Endothelial cell (in vitro differentiated cells): ENCODE measurements around the gene MGAT4A. TPM values are rescaled to one million over a fixed set of nuclear protein-coding genes. Genes with fewer than 3 reads are reported as not detected.

ENCODE experiments used
- DNase-seq: peaks from one replicate; pipeline ENCODE4 v3.0.0; 2021; ENCODE audit warnings: low spot score
- H3K27ac Mint-ChIP-seq: one replicate; pipeline ENCODE4 v1.8.0; 2021; ENCODE audit warnings: mixed read lengths, inconsistent platforms; ENCODE audit not compliant: unreplicated experiment
- H3K27me3 Mint-ChIP-seq: one replicate; pipeline ENCODE4 v1.8.0; 2021; ENCODE audit warnings: mild to moderate bottlenecking, moderate library complexity, mixed read lengths, inconsistent platforms; ENCODE audit not compliant: unreplicated experiment
- H3K36me3 Mint-ChIP-seq: one replicate; pipeline ENCODE4 v1.8.0; 2021; ENCODE audit warnings: mild to moderate bottlenecking, low read depth, mixed read lengths, inconsistent platforms; ENCODE audit not compliant: unreplicated experiment
- H3K4me1 Mint-ChIP-seq: one replicate; pipeline ENCODE4 v1.8.0; 2021; ENCODE audit warnings: mild to moderate bottlenecking, mixed read lengths, inconsistent platforms; ENCODE audit not compliant: unreplicated experiment
- H3K4me3 Mint-ChIP-seq: one replicate; pipeline ENCODE4 v1.8.0; 2021; ENCODE audit warnings: mild to moderate bottlenecking, mixed read lengths, inconsistent platforms; ENCODE audit not compliant: unreplicated experiment
- H3K9me3 Mint-ChIP-seq: one replicate; pipeline ENCODE4 v1.8.0; 2021; ENCODE audit warnings: mixed read lengths, inconsistent platforms; ENCODE audit not compliant: unreplicated experiment
- CTCF ChIP-seq: fragments of 200-600 bp; sonication (generic); IDR thresholded peaks from one replicate; pipeline ENCODE4 v1.5.0; 2021; ENCODE audit warnings: antibody characterized with exemption; ENCODE audit not compliant: unreplicated experiment
- total RNA-seq: library from RNA; stranded (reverse); fragmentation: NEBNext Ultra II Directional; extraction: Animal tissue kit (Norgen Biotek cat#: 25700); gene quantifications from one replicate; pipeline ENCODE4 v1.2.1, GENCODE V29; 2021; ENCODE audit not compliant: unreplicated experiment

Gene MGAT4A
- total RNA-seq, 1 donor from 2014 or later = 7.3 TPM

GRCh38 chr2:98737848-98738247 lies 6.9 kb upstream of the MGAT4A start:
- no peaks in the 10 kb centered on the region for H3K36me3 Mint-ChIP-seq
- H3K27ac Mint-ChIP-seq = peak overlapping the region; percentile 45
- peaks cover 7% of the 10 kb centered on the region for H3K27me3 Mint-ChIP-seq
- no peak for DNase-seq
- TF ChIP-seq CTCF = no peak
- H3K9me3 Mint-ChIP-seq = no peaks in the 10 kb centered on the region
- peaks cover 3% of the 10 kb centered on the region for H3K4me1 Mint-ChIP-seq
- H3K4me3 Mint-ChIP-seq = no peak overlapping the region

- no peak for TF ChIP-seq CTCF
- no peak for DNase-seq
- Mint-ChIP-seq H3K36me3 (peaks cover 7% of the 10 kb centered on the region), H3K9me3 (no peaks in the 10 kb centered on the region), H3K27ac (no peak overlapping the region), H3K4me3 (no peak overlapping the region), H3K27me3 (peaks cover 2% of the 10 kb centered on the region), H3K4me1 (peaks cover 8% of the 10 kb centered on the region)
These were observed 5.5 kb upstream of the MGAT4A start for GRCh38 chr2:98736464-98736889.

- Mint-ChIP-seq H3K36me3 (peaks cover 7% of the 10 kb centered on the region), H3K4me3 (no peak overlapping the region), H3K9me3 (no peaks in the 10 kb centered on the region), H3K4me1 (peaks cover 8% of the 10 kb centered on the region), H3K27me3 (peaks cover 1% of the 10 kb centered on the region), H3K27ac (no peak overlapping the region)
- DNase-seq = no peak
- TF ChIP-seq CTCF = no peak
These were observed 3.9 kb upstream of the MGAT4A start for GRCh38 chr2:98734823-98735260.

- no peak for DNase-seq
- Mint-ChIP-seq H3K36me3 (peaks cover 7% of the 10 kb centered on the region), H3K27ac (no peak overlapping the region), H3K4me1 (peaks cover 8% of the 10 kb centered on the region), H3K9me3 (no peaks in the 10 kb centered on the region), H3K27me3 (peaks cover 3% of the 10 kb centered on the region), H3K4me3 (no peak overlapping the region)
- TF ChIP-seq CTCF = no peak
These were observed 3.2 kb upstream of the MGAT4A start for GRCh38 chr2:98734162-98734561.

GRCh38 chr2:98732430-98733051 lies 1.6 kb upstream of the MGAT4A start:
- Mint-ChIP-seq H3K27me3 (peaks cover 3% of the 10 kb centered on the region), H3K36me3 (peaks cover 7% of the 10 kb centered on the region), H3K4me1 (peaks cover 8% of the 10 kb centered on the region), H3K4me3 (peak overlapping the region; percentile 91), H3K27ac (no peak overlapping the region), H3K9me3 (no peaks in the 10 kb centered on the region)
- no peak for DNase-seq
- TF ChIP-seq CTCF = no peak
